Measurements from ENCODE around the gene CCR3. TPM values are rescaled to one million over a fixed set of nuclear protein-coding genes. Genes with fewer than 3 reads are reported as not detected.

The CCR3 gene
- total RNA-seq, 2 experiments from 2014 or later, result not detected

- Mint-ChIP-seq H3K9me3 (no peaks in the 10 kb centered on the region), H3K27me3 (peaks cover 4% of the 10 kb centered on the region), H3K4me3 (no peak overlapping the region), H3K36me3 (ENCODE audit: low read depth) (no peaks in the 10 kb centered on the region), H3K4me1 (ENCODE audit: low read depth) (peaks cover 83% of the 10 kb centered on the region), H3K27ac (no peak overlapping the region)
- ATAC-seq (no peak), DNase-seq (no peak)
- TF ChIP-seq CTCF (IDR thresholded peaks at IDR 0.05), result no peak
- ChIA-PET POLR2A (interaction anchor here (1.3 kb wide), 1 partner anchor 65 kb away, joined by 3 read pairs; no protein-coding TSS in a partner anchor), CTCF (interaction anchor here (1.6 to 5.0 kb wide), 3 partner anchors 20 to 82 kb away, joined by 4 to 42 read pairs (median 11); partner anchors contain the start of gene CCR5)
- intact Hi-C loops (cut with micrococcal nuclease), result loop anchor here (10.0 kb wide), 1 partner anchor 422 kb away; no protein-coding TSS in a partner anchor
These were observed 54.6 kb downstream of the CCR3 start for GRCh38 chr3:46296826-46297225.

GRCh38 chr3:46297658-46298423 lies 55.6 kb downstream of the CCR3 start:
- no peak for TF ChIP-seq CTCF (IDR thresholded peaks at IDR 0.05)
- Mint-ChIP-seq H3K27me3 (peaks cover 4% of the 10 kb centered on the region), H3K27ac (peak overlapping the region; percentile 87), H3K9me3 (no peaks in the 10 kb centered on the region), H3K36me3 (ENCODE audit: low read depth) (no peaks in the 10 kb centered on the region), H3K4me3 (no peak overlapping the region), H3K4me1 (ENCODE audit: low read depth) (peaks cover 87% of the 10 kb centered on the region)
- intact Hi-C loops (cut with micrococcal nuclease), result loop anchor here (2.0 to 10.0 kb wide), 2 partner anchors 17 to 423 kb away; no protein-coding TSS in a partner anchor
- ATAC-seq (no peak), DNase-seq (no peak)
- CTCF ChIA-PET, result interaction anchor here (1.2 to 4.0 kb wide), 4 partner anchors 15 to 200 kb away, joined by 3 to 54 read pairs (median 6); partner anchors contain the start of gene CCR5
- POLR2A ChIA-PET, result interaction anchor here (0.6 to 3.0 kb wide), 7 partner anchors 9 to 631 kb away, joined by 3 to 25 read pairs (median 3); partner anchors contain the start of genes CCR5, CCR5AS and CCRL2

GRCh38 chr3:46298871-46299607 lies 56.8 kb downstream of the CCR3 start:
- Mint-ChIP-seq H3K4me1 (ENCODE audit: low read depth) (peaks cover 75% of the 10 kb centered on the region), H3K9me3 (no peaks in the 10 kb centered on the region), H3K36me3 (ENCODE audit: low read depth) (no peaks in the 10 kb centered on the region), H3K27me3 (peaks cover 4% of the 10 kb centered on the region), H3K4me3 (peak overlapping the region; percentile 3), H3K27ac (peak overlapping the region; percentile 87)
- no peak for TF ChIP-seq CTCF (IDR thresholded peaks at IDR 0.05)
- intact Hi-C loops (cut with micrococcal nuclease), result loop anchor here (2.0 to 10.0 kb wide), 2 partner anchors 18 to 424 kb away; no protein-coding TSS in a partner anchor
- CTCF ChIA-PET, result interaction anchor here (0.6 to 4.0 kb wide), 8 partner anchors 11 to 201 kb away, joined by 3 to 54 read pairs (median 5); partner anchors contain the start of genes CCR1 and CCR5
- POLR2A ChIA-PET, result interaction anchor here (0.6 to 3.0 kb wide), 17 partner anchors 11 to 632 kb away, joined by 3 to 25 read pairs (median 4); partner anchors contain the start of genes CCR1, CCR2, CCR5 and CCR5AS
- DNase-seq, result peak; percentile 73
- peak; percentile 84 for ATAC-seq

GRCh38 chr3:46299608-46300460 lies 57.6 kb downstream of the CCR3 start:
- peaks cover 4% of the 10 kb centered on the region for H3K27me3 Mint-ChIP-seq
- POLR2A ChIA-PET, result interaction anchor here (0.6 to 3.0 kb wide), 15 partner anchors 13 to 327 kb away, joined by 3 to 25 read pairs (median 4); partner anchors contain the start of genes CCR1, CCR2, CCR5 and CCRL2
- no peak for TF ChIP-seq CTCF (IDR thresholded peaks at IDR 0.05)
- peaks cover 67% of the 10 kb centered on the region for H3K4me1 Mint-ChIP-seq (ENCODE audit: low read depth)
- peak overlapping the region; percentile 87 for H3K27ac Mint-ChIP-seq
- intact Hi-C loops (cut with micrococcal nuclease), result loop anchor here (2.0 to 10.0 kb wide), 2 partner anchors 19 to 425 kb away; no protein-coding TSS in a partner anchor
- DNase-seq, result no peak
- peak overlapping the region; percentile 24 for H3K4me3 Mint-ChIP-seq
- peak; percentile 51 for ATAC-seq
- H3K36me3 Mint-ChIP-seq (ENCODE audit: low read depth), result no peaks in the 10 kb centered on the region
- no peaks in the 10 kb centered on the region for H3K9me3 Mint-ChIP-seq
- CTCF ChIA-PET, result interaction anchor here (0.7 to 4.0 kb wide), 11 partner anchors 10 to 222 kb away, joined by 3 to 54 read pairs (median 5); partner anchors contain the start of genes CCR1 and CCR5

Data from activated CD8-positive, alpha-beta T cell treated with anti-CD3 and anti-CD28 coated beads for 36 hours (primary cell).